GM23338 (cell line): Measurements from ENCODE around the gene NAA80. TPM values are rescaled to one million over a fixed set of nuclear protein-coding genes. Genes with fewer than 3 reads are reported as not detected.
"Not testable (repeated sequence)": the region's sequence is repeated elsewhere in the genome, so short reads cannot be mapped to it uniquely, and the experiment has no call there.

Experiments used
- ATAC-seq: fragments of 200-7000 bp; cut with Tn5 transposase; 3 replicates; pipeline ENCODE4 v1.9.1; 2020
- DNase-seq: peaks from one replicate; pipeline ENCODE4 v3.0.0-alpha.2; 2015; ENCODE audit warnings: low spot score
- H2AFZ ChIP-seq: fragments of 200-600 bp; sonication (generic); 2 replicates; pipeline ENCODE4 v1.8.0; 2016; ENCODE audit warnings: antibody characterized with exemption, mild to moderate bottlenecking, moderate library complexity
- H3F3A ChIP-seq: fragments of 200-600 bp; sonication (generic); replicated peaks from 2 replicates; pipeline ENCODE4 v1.8.0; 2017; ENCODE audit warnings: antibody characterized with exemption, mixed run types, low read depth
- H3K27ac ChIP-seq: fragments of 200-600 bp; sonication (generic); 2 replicates; pipeline ENCODE4 v1.6.1; 2016; ENCODE audit warnings: low read depth
- H3K27me3 ChIP-seq: fragments of 200-600 bp; sonication (generic); 2 replicates; pipeline ENCODE4 v1.8.0; 2016; ENCODE audit warnings: mild to moderate bottlenecking, mixed run types, moderate library complexity; ENCODE audit not compliant: insufficient read depth
- H3K36me3 ChIP-seq: fragments of 200-600 bp; sonication (generic); 2 replicates; pipeline ENCODE4 v1.8.0; 2016; ENCODE audit warnings: mild to moderate bottlenecking; ENCODE audit not compliant: insufficient read depth
- H3K4me1 ChIP-seq: fragments of 200-600 bp; sonication (generic); 2 replicates; pipeline ENCODE4 v1.8.0; 2016; ENCODE audit warnings: mild to moderate bottlenecking, moderate library complexity; ENCODE audit not compliant: insufficient read depth
- H3K4me2 ChIP-seq: fragments of 200-600 bp; sonication (generic); 2 replicates; pipeline ENCODE4 v1.7.1; 2017; ENCODE audit warnings: mixed run types
- H3K4me3 ChIP-seq: fragments of 200-600 bp; sonication (generic); 2 replicates; pipeline ENCODE4 v1.6.1; 2016; ENCODE audit warnings: mixed run types
- H3K79me2 ChIP-seq: fragments of 200-600 bp; sonication (generic); replicated peaks from 2 replicates; pipeline ENCODE4 v1.8.0; 2017; ENCODE audit warnings: mild to moderate bottlenecking; ENCODE audit not compliant: insufficient read depth
- H3K9me2 ChIP-seq: fragments of 200-600 bp; sonication (generic); 2 replicates; pipeline ENCODE4 v1.8.0; 2017; ENCODE audit not compliant: insufficient read depth
- H4K20me1 ChIP-seq: fragments of 200-600 bp; sonication (generic); replicated peaks from 2 replicates; pipeline ENCODE4 v1.8.0; 2017; ENCODE audit warnings: mild to moderate bottlenecking; ENCODE audit not compliant: insufficient read depth
- H3K27ac Mint-ChIP-seq: 2 replicates; pipeline ENCODE4 v1.8.0; 2020; ENCODE audit warnings: inconsistent platforms, mild to moderate bottlenecking, moderate library complexity, mixed read lengths
- H3K27me3 Mint-ChIP-seq: 3 replicates; pipeline ENCODE4 v1.8.0; 2022; ENCODE audit warnings: low read depth, mild to moderate bottlenecking, moderate library complexity, mixed read lengths, inconsistent platforms; ENCODE audit not compliant: insufficient read depth, poor library complexity
- H3K36me3 Mint-ChIP-seq: 3 replicates; pipeline ENCODE4 v1.8.0; 2021; ENCODE audit warnings: low read depth, mild to moderate bottlenecking, inconsistent platforms, moderate library complexity, mixed read lengths
- H3K4me1 Mint-ChIP-seq: 3 replicates; pipeline ENCODE4 v1.8.0; 2020; ENCODE audit warnings: mild to moderate bottlenecking, inconsistent platforms, mixed read lengths
- H3K4me3 Mint-ChIP-seq: 3 replicates; pipeline ENCODE4 v1.8.0; 2021; ENCODE audit warnings: moderate library complexity, mild to moderate bottlenecking, inconsistent platforms, mixed read lengths
- H3K9me3 Mint-ChIP-seq: 3 replicates; pipeline ENCODE4 v1.8.0; 2020; ENCODE audit warnings: moderate library complexity, mild to moderate bottlenecking, inconsistent platforms, mixed read lengths
- CREB1 ChIP-seq: fragments of 250-450 bp; sonication (Bioruptor Pico); IDR thresholded peaks from 2 replicates; pipeline ENCODE4 v1.5.0; 2020; ENCODE audit warnings: low read depth, mild to moderate bottlenecking, moderate library complexity
- CTCF ChIP-seq, 2 experiments: fragments of 200-600 bp in 1 of 2; sonication (generic) in 1 of 2; conservative IDR thresholded peaks; 2 replicates each; pipeline versions ENCODE4 v1.5.1 to v1.6.1; 2016 to 2017; ENCODE audit warnings: antibody characterized with exemption in 2 of 2, low read depth in 2 of 2, mild to moderate bottlenecking in 2 of 2, moderate library complexity in 1 of 2
- ETS1 ChIP-seq: IDR thresholded peaks from 2 replicates; pipeline ENCODE4 v1.6.1; 2016; ENCODE audit warnings: antibody characterized with exemption
- EZH2 ChIP-seq: fragments of 200-600 bp; sonication (generic); IDR thresholded peaks from one replicate; pipeline ENCODE4 v1.8.0; 2017; ENCODE audit warnings: antibody characterized with exemption, mild to moderate bottlenecking, low read depth; ENCODE audit not compliant: unreplicated experiment
- EZH2phosphoT487 ChIP-seq: fragments of 200-600 bp; sonication (generic); IDR thresholded peaks from one replicate; pipeline ENCODE4 v1.8.1; 2018; ENCODE audit warnings: antibody characterized with exemption; ENCODE audit not compliant: unreplicated experiment
- JUNB ChIP-seq: IDR thresholded peaks from one replicate; pipeline ENCODE4 v1.6.1; 2016; ENCODE audit warnings: antibody characterized with exemption; ENCODE audit not compliant: unreplicated experiment
- NANOG ChIP-seq: IDR thresholded peaks from 2 replicates; pipeline ENCODE4 v1.6.1; 2016; ENCODE audit warnings: antibody characterized with exemption, borderline replicate concordance
- ZNF114 ChIP-seq: fragments of 250-450 bp; sonication (Bioruptor Pico); IDR thresholded peaks from 2 replicates; pipeline ENCODE4 v1.5.0; 2020; ENCODE audit warnings: mild to moderate bottlenecking, moderate library complexity
- ZNF331 ChIP-seq: fragments of 250-450 bp; sonication (Bioruptor Pico); IDR thresholded peaks from 2 replicates; pipeline ENCODE4 v1.5.0; 2020; ENCODE audit warnings: low read depth, mild to moderate bottlenecking, moderate library complexity
- polyA plus RNA-seq: library from polyadenylated mRNA; unstranded; fragments of >200 nt; fragmentation: Nextera tagmentation; extraction: Ambion mirVana; gene quantifications from 2 replicates; pipeline ENCODE4 v1.2.1, GENCODE V29; 2016
- total RNA-seq: library from RNA; depleted of rRNA; stranded (reverse); fragments of >200 nt; shearing (Covaris generic); gene quantifications from 2 replicates; pipeline ENCODE4 v1.2.3, GENCODE V29; 2014
- TF ChIP-seq, protein P1 (sequence below): IDR thresholded peaks from one replicate; pipeline ENCODE4 v1.6.1; 2018; ENCODE audit warnings: antibody characterized with exemption; ENCODE audit not compliant: unreplicated experiment
- TF ChIP-seq, protein P2 (sequence below): fragments of 250-450 bp; sonication (Bioruptor Pico); IDR thresholded peaks from 2 replicates; pipeline ENCODE4 v1.5.0; 2020; ENCODE audit warnings: mild to moderate bottlenecking, moderate library complexity

Gene NAA80
- total and polyA plus RNA-seq, 2 experiments from 2014 or later = 12.1 to 16.7 TPM

DNA sequence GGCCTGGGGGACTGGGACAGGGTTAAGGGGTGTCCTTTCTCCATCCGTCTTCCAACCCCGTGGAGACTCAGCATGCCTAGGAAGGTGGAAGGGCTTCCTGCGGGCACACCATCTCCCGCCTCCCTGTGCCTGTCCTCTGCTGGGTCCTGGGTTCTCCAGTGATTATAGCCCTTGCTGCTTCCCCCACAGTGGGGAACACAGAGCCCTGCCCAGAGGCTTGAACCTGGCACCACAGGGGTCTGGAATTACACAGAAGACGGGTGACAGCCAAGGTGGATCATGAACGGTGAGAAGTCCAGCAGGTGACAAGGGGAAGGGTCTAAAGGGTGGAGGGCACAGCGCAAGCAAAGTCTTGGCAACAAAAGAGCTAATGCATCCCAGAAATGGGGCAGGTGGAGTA lies 36.4 kb downstream of the NAA80 start:
- Histone ChIP-seq H3F3A (peaks cover 28% of the 10 kb centered on the region), H3K4me2 (no peak overlapping the region), H3K27me3 (no peaks in the 10 kb centered on the region), H3K36me3 (no peaks in the 10 kb centered on the region; the same call in 1 of the 2 replicates), H3K4me3 (no peak overlapping the region), H3K9me2 (no peaks in the 10 kb centered on the region), H2AFZ (no peak overlapping the region), H3K27ac (no peak overlapping the region), H3K79me2 (no peaks in the 10 kb centered on the region), H4K20me1 (no peaks in the 10 kb centered on the region; the same call in 1 of the 2 replicates), H3K4me1 (peaks cover 46% of the 10 kb centered on the region)
- Mint-ChIP-seq H3K27me3 (peaks cover 27% of the 10 kb centered on the region), H3K36me3 (peaks cover 19% of the 10 kb centered on the region), H3K9me3 (no peaks in the 10 kb centered on the region), H3K4me1 (peaks cover 52% of the 10 kb centered on the region), H3K4me3 (no peak overlapping the region; the same call in 2 of the 3 replicates), H3K27ac (peak overlapping the region; percentile 9; the same call in 1 of the 2 replicates)
- DNase-seq = no peak
- TF ChIP-seq, protein P1, sequence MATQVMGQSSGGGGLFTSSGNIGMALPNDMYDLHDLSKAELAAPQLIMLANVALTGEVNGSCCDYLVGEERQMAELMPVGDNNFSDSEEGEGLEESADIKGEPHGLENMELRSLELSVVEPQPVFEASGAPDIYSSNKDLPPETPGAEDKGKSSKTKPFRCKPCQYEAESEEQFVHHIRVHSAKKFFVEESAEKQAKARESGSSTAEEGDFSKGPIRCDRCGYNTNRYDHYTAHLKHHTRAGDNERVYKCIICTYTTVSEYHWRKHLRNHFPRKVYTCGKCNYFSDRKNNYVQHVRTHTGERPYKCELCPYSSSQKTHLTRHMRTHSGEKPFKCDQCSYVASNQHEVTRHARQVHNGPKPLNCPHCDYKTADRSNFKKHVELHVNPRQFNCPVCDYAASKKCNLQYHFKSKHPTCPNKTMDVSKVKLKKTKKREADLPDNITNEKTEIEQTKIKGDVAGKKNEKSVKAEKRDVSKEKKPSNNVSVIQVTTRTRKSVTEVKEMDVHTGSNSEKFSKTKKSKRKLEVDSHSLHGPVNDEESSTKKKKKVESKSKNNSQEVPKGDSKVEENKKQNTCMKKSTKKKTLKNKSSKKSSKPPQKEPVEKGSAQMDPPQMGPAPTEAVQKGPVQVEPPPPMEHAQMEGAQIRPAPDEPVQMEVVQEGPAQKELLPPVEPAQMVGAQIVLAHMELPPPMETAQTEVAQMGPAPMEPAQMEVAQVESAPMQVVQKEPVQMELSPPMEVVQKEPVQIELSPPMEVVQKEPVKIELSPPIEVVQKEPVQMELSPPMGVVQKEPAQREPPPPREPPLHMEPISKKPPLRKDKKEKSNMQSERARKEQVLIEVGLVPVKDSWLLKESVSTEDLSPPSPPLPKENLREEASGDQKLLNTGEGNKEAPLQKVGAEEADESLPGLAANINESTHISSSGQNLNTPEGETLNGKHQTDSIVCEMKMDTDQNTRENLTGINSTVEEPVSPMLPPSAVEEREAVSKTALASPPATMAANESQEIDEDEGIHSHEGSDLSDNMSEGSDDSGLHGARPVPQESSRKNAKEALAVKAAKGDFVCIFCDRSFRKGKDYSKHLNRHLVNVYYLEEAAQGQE = no peak
- no peak for TF ChIP-seq CTCF (conservative IDR thresholded peaks at IDR 0.05; ENCODE audit: low read depth in 2 of 2)
- TF ChIP-seq ZNF331 = no peak
- no peak for TF ChIP-seq EZH2
- TF ChIP-seq, protein P2, sequence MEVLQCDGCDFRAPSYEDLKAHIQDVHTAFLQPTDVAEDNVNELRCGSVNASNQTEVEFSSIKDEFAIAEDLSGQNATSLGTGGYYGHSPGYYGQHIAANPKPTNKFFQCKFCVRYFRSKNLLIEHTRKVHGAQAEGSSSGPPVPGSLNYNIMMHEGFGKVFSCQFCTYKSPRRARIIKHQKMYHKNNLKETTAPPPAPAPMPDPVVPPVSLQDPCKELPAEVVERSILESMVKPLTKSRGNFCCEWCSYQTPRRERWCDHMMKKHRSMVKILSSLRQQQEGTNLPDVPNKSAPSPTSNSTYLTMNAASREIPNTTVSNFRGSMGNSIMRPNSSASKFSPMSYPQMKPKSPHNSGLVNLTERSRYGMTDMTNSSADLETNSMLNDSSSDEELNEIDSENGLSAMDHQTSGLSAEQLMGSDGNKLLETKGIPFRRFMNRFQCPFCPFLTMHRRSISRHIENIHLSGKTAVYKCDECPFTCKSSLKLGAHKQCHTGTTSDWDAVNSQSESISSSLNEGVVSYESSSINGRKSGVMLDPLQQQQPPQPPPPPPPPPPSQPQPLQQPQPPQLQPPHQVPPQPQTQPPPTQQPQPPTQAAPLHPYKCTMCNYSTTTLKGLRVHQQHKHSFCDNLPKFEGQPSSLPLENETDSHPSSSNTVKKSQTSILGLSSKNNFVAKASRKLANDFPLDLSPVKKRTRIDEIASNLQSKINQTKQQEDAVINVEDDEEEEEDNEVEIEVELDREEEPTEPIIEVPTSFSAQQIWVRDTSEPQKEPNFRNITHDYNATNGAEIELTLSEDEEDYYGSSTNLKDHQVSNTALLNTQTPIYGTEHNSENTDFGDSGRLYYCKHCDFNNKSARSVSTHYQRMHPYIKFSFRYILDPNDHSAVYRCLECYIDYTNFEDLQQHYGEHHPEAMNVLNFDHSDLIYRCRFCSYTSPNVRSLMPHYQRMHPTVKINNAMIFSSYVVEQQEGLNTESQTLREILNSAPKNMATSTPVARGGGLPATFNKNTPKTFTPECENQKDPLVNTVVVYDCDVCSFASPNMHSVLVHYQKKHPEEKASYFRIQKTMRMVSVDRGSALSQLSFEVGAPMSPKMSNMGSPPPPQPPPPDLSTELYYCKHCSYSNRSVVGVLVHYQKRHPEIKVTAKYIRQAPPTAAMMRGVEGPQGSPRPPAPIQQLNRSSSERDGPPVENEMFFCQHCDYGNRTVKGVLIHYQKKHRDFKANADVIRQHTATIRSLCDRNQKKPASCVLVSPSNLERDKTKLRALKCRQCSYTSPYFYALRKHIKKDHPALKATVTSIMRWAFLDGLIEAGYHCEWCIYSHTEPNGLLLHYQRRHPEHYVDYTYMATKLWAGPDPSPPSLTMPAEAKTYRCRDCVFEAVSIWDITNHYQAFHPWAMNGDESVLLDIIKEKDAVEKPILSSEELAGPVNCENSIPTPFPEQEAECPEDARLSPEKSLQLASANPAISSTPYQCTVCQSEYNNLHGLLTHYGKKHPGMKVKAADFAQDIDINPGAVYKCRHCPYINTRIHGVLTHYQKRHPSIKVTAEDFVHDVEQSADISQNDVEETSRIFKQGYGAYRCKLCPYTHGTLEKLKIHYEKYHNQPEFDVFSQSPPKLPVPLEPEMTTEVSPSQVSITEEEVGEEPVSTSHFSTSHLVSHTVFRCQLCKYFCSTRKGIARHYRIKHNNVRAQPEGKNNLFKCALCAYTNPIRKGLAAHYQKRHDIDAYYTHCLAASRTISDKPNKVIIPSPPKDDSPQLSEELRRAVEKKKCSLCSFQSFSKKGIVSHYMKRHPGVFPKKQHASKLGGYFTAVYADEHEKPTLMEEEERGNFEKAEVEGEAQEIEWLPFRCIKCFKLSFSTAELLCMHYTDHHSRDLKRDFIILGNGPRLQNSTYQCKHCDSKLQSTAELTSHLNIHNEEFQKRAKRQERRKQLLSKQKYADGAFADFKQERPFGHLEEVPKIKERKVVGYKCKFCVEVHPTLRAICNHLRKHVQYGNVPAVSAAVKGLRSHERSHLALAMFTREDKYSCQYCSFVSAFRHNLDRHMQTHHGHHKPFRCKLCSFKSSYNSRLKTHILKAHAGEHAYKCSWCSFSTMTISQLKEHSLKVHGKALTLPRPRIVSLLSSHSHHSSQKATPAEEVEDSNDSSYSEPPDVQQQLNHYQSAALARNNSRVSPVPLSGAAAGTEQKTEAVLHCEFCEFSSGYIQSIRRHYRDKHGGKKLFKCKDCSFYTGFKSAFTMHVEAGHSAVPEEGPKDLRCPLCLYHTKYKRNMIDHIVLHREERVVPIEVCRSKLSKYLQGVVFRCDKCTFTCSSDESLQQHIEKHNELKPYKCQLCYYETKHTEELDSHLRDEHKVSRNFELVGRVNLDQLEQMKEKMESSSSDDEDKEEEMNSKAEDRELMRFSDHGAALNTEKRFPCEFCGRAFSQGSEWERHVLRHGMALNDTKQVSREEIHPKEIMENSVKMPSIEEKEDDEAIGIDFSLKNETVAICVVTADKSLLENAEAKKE (CRISPR knock-in tag) = no peak
- no peak for TF ChIP-seq NANOG
- TF ChIP-seq EZH2phosphoT487 = no peak
- TF ChIP-seq JUNB = no peak
- no peak for TF ChIP-seq ETS1
- TF ChIP-seq ZNF114 (CRISPR knock-in tag) = no peak
- no peak for TF ChIP-seq CREB1
- ATAC-seq = no peak

DNA sequence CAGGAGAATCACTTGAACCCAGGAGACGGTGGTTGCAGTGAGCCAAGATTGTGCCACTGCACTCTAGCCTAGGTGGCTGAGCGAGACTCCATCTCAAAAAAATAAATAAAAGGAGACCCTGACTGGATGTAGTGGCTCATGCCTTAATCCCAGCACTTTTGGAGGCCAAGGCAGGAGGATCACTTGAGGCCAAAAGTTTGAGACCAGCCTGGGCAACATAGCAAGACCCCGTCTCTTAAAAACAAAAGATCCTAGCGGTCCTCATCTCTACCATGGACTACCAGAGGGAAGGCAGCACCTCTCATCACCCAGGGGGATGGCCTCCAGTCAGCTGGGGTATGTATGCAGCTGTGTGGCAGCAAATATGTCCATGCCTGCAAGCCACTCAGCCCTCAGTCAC lies 37.0 kb downstream of the NAA80 start:
- H3K4me1 Mint-ChIP-seq = peaks cover 52% of the 10 kb centered on the region
- not testable (repeated sequence) for H3K9me3 Mint-ChIP-seq, DNase-seq, H2AFZ ChIP-seq, H3K27ac ChIP-seq, H3K9me2 ChIP-seq, H4K20me1 ChIP-seq, H3K4me2 ChIP-seq, H3K4me3 ChIP-seq, H3K27me3 ChIP-seq, H3K27ac Mint-ChIP-seq, H3K36me3 ChIP-seq, ATAC-seq, H3K4me3 Mint-ChIP-seq, H3K79me2 ChIP-seq
- peaks cover 25% of the 10 kb centered on the region for H3K36me3 Mint-ChIP-seq
- H3K27me3 Mint-ChIP-seq = peaks cover 27% of the 10 kb centered on the region
- Histone ChIP-seq H3F3A (peaks cover 31% of the 10 kb centered on the region), H3K4me1 (peaks cover 41% of the 10 kb centered on the region)
